ENCODE data around the gene SBF2. TPM values are rescaled to one million over a fixed set of nuclear protein-coding genes. Genes with fewer than 3 reads are reported as not detected.
A peak's percentile ranks its signal among the peaks of the same experiment; 100 is the strongest.

Gene SBF2
- total RNA-seq, 1 donor from 2014 or later = 21.1 TPM

DNA sequence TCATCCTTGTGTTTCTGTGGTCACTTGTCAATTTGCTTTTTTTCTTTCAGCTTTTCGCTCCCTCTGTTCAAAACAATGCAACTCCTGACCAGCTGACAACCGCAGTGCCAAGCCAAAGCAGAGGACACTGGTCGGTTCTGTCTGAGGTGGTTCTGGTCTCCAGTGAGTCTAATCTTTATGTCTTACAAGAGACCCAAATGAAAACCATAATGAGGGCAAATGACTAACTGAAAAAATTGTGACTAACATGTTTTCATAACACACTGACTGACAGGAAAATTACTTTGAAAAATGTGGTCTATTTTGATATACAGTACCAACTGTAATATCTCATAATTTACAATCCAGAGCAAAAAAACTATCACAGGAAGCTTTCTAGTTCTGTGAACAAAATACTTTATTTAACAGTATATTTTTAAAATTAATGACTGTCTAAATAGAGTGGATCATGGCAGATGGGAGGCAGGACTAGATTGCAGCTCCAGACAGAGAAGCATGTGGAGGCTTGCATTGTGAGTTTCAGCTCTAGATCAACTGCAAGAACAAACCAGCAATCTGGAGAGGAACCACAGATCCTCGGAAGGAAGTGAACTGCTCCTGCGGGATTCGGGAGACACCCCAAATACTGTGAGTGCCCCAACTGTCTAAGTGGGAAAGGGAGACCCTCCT is 311.8 kb downstream of the SBF2 start:
- H3K4me3 ChIP-seq (ENCODE audit: low read depth, low read length) = no peak overlapping the region
- DNase-seq (ENCODE audit: low read depth) = no peak
- TF ChIP-seq, protein P1, sequence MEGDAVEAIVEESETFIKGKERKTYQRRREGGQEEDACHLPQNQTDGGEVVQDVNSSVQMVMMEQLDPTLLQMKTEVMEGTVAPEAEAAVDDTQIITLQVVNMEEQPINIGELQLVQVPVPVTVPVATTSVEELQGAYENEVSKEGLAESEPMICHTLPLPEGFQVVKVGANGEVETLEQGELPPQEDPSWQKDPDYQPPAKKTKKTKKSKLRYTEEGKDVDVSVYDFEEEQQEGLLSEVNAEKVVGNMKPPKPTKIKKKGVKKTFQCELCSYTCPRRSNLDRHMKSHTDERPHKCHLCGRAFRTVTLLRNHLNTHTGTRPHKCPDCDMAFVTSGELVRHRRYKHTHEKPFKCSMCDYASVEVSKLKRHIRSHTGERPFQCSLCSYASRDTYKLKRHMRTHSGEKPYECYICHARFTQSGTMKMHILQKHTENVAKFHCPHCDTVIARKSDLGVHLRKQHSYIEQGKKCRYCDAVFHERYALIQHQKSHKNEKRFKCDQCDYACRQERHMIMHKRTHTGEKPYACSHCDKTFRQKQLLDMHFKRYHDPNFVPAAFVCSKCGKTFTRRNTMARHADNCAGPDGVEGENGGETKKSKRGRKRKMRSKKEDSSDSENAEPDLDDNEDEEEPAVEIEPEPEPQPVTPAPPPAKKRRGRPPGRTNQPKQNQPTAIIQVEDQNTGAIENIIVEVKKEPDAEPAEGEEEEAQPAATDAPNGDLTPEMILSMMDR (IDR thresholded peaks at IDR 0.05; ENCODE audit: insufficient read depth, low read length, poor library complexity, severe bottlenecking) = no peak
- H3K36me3 ChIP-seq (ENCODE audit: control insufficient read depth, insufficient read depth, low read length) = no peaks in the 10 kb centered on the region
- H3K27me3 ChIP-seq (ENCODE audit: control insufficient read depth, insufficient read depth, low read length) = no peaks in the 10 kb centered on the region

- no peaks in the 10 kb centered on the region for H3K36me3 ChIP-seq (ENCODE audit: control insufficient read depth, insufficient read depth, low read length)
- TF ChIP-seq, protein P1 (IDR thresholded peaks at IDR 0.05; ENCODE audit: insufficient read depth, low read length, poor library complexity, severe bottlenecking) = no peak
These were observed 313.1 kb downstream of the SBF2 start for GRCh38 chr11:9980931-9981330.

GRCh38 chr11:9977554-9977953 is 316.5 kb downstream of the SBF2 start:
- H3K4me3 ChIP-seq (ENCODE audit: low read depth, low read length) = no peak overlapping the region
- H3K36me3 ChIP-seq (ENCODE audit: control insufficient read depth, insufficient read depth, low read length) = no peaks in the 10 kb centered on the region
- no peak for DNase-seq (ENCODE audit: low read depth)
- TF ChIP-seq, protein P1 (IDR thresholded peaks at IDR 0.05; ENCODE audit: insufficient read depth, low read length, poor library complexity, severe bottlenecking) = no peak
- H3K27me3 ChIP-seq (ENCODE audit: control insufficient read depth, insufficient read depth, low read length) = no peaks in the 10 kb centered on the region

More at GRCh38 chr11:9980931-9981330, 313.1 kb downstream of the SBF2 start:
- H3K27me3 ChIP-seq (ENCODE audit: control insufficient read depth, insufficient read depth, low read length) = no peaks in the 10 kb centered on the region
- no peak overlapping the region for H3K4me3 ChIP-seq (ENCODE audit: low read depth, low read length)
- no peak for DNase-seq (ENCODE audit: low read depth)

DNA sequence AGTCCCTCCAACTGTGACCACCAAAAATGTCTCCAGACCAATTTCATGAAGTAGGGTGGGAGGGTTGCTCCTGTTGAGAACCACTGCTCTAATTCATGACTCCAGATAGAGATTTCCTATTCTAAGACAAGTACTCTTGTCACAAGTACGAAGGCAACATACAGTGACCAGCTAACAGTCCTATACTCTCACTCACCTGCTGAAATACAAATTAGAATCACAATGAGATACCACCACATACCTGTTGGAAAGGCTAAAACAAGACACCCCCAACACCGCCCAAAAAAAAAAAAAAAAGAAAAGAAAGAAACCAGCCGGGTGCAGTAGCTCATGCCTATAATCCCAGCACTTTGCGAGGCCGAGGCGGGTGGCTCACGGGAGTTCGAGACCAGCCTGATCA is 319.6 kb downstream of the SBF2 start:
- Histone ChIP-seq H3K4me3 (ENCODE audit: low read depth, low read length) (no peak overlapping the region), H3K27me3 (ENCODE audit: control insufficient read depth, insufficient read depth, low read length) (no peaks in the 10 kb centered on the region), H3K36me3 (ENCODE audit: control insufficient read depth, insufficient read depth, low read length) (no peaks in the 10 kb centered on the region)
- no peak for DNase-seq (ENCODE audit: low read depth)
- TF ChIP-seq, protein P1 (IDR thresholded peaks at IDR 0.05; ENCODE audit: insufficient read depth, low read length, poor library complexity, severe bottlenecking) = no peak

- no peak for DNase-seq (ENCODE audit: low read depth)
- no peaks in the 10 kb centered on the region for H3K27me3 ChIP-seq (ENCODE audit: control insufficient read depth, insufficient read depth, low read length)
- TF ChIP-seq, protein P1 (IDR thresholded peaks at IDR 0.05; ENCODE audit: insufficient read depth, low read length, poor library complexity, severe bottlenecking) = no peak
- H3K4me3 ChIP-seq (ENCODE audit: low read depth, low read length) = no peak overlapping the region
- H3K36me3 ChIP-seq (ENCODE audit: control insufficient read depth, insufficient read depth, low read length) = no peaks in the 10 kb centered on the region
These were observed 320.1 kb downstream of the SBF2 start for GRCh38 chr11:9973921-9974320.

DNA sequence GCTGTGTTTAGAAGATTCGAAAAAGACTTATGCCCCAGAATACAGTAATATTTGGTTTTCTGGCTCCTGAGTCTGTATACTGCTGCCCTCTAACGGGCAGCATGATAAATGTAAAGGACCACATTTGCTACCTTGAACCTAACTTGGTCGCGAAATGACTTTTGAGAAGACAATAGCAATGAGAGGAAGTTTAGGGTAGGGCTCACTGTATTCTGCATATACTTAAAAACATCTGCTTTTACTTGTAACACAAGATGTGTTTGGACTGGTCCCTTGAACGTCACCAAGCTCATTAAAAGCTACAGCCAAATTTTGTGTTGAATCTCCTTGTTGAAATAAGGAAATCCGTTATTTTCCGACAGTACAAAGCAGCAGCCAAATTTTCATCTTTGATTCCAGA is 321.0 kb downstream of the SBF2 start:
- Histone ChIP-seq H3K36me3 (ENCODE audit: control insufficient read depth, insufficient read depth, low read length) (no peaks in the 10 kb centered on the region), H3K4me3 (ENCODE audit: low read depth, low read length) (no peak overlapping the region), H3K27me3 (ENCODE audit: control insufficient read depth, insufficient read depth, low read length) (no peaks in the 10 kb centered on the region)
- DNase-seq (ENCODE audit: low read depth) = no peak
- TF ChIP-seq, protein P1 (IDR thresholded peaks at IDR 0.05; ENCODE audit: insufficient read depth, low read length, poor library complexity, severe bottlenecking) = peak; percentile 66
